ENCODE data around the gene KCND2.
"Not testable (repeated sequence)": the region's sequence is repeated elsewhere in the genome, so short reads cannot be mapped to it uniquely, and the experiment has no call there.

KCND2 gene

GRCh38 chr7:120743128-120743527, 470.2 kb downstream of the KCND2 start:
- DNase-seq (ENCODE audit: low read depth), result no peak

GRCh38 chr7:120760050-120760449, 487.1 kb downstream of the KCND2 start:
- DNase-seq (ENCODE audit: low read depth), result no peak

- no peak for DNase-seq (ENCODE audit: low read depth)
These were observed 487.9 kb downstream of the KCND2 start for GRCh38 chr7:120760851-120761250.

- DNase-seq (ENCODE audit: low read depth), result no peak
These were observed 497.2 kb downstream of the KCND2 start for GRCh38 chr7:120770206-120770605.

- DNase-seq (ENCODE audit: low read depth), result no peak
These were observed 501.5 kb downstream of the KCND2 start for GRCh38 chr7:120774481-120774880.

GRCh38 chr7:120775755-120776154, 502.8 kb downstream of the KCND2 start:
- no peak for DNase-seq (ENCODE audit: low read depth)

GRCh38 chr7:120779078-120779477, 506.1 kb downstream of the KCND2 start:
- not testable (repeated sequence) for DNase-seq (ENCODE audit: low read depth)

- DNase-seq (ENCODE audit: low read depth), result not testable (repeated sequence)
These were observed 507.5 kb downstream of the KCND2 start for GRCh38 chr7:120780451-120780850.

GRCh38 chr7:120780938-120781337, 508.0 kb downstream of the KCND2 start:
- no peak for DNase-seq (ENCODE audit: low read depth)

- not testable (repeated sequence) for DNase-seq (ENCODE audit: low read depth)
These were observed 508.9 kb downstream of the KCND2 start for GRCh38 chr7:120781924-120782323.

GRCh38 chr7:120783273-120783672, 510.3 kb downstream of the KCND2 start:
- no peak for DNase-seq (ENCODE audit: low read depth)

- DNase-seq (ENCODE audit: low read depth), result no peak
These were observed 510.7 kb downstream of the KCND2 start for GRCh38 chr7:120783721-120784120.

GRCh38 chr7:120785095-120785494, 512.1 kb downstream of the KCND2 start:
- no peak for DNase-seq (ENCODE audit: low read depth)

GRCh38 chr7:120792091-120792860, 519.3 kb downstream of the KCND2 start:
- no peak for DNase-seq (ENCODE audit: low read depth)

GRCh38 chr7:120792861-120793130, 519.8 kb downstream of the KCND2 start:
- DNase-seq (ENCODE audit: low read depth), result no peak

GRCh38 chr7:120793213-120793936, 520.4 kb downstream of the KCND2 start:
- no peak for DNase-seq (ENCODE audit: low read depth)

- no peak for DNase-seq (ENCODE audit: low read depth)
These were observed 521.2 kb downstream of the KCND2 start for GRCh38 chr7:120794106-120794729.

GRCh38 chr7:120797026-120797645, 524.2 kb downstream of the KCND2 start:
- DNase-seq (ENCODE audit: low read depth), result no peak

GRCh38 chr7:120799147-120799546, 526.2 kb downstream of the KCND2 start:
- DNase-seq (ENCODE audit: low read depth), result no peak
